GM21723 (cell line): ENCODE measurements around the gene PTPRH.
A peak's percentile ranks its signal among the peaks of the same experiment; 100 is the strongest.
"Not testable (repeated sequence)": the region's sequence is repeated elsewhere in the genome, so short reads cannot be mapped to it uniquely, and the experiment has no call there.

Source experiments
- ATAC-seq: cut with Tn5 transposase; IDR thresholded peaks from one replicate; pipeline ENCODE4 v1.9.1; 2021; ENCODE audit warnings: mild to moderate bottlenecking, moderate library complexity; ENCODE audit not compliant: unreplicated experiment

Gene PTPRH

DNA sequence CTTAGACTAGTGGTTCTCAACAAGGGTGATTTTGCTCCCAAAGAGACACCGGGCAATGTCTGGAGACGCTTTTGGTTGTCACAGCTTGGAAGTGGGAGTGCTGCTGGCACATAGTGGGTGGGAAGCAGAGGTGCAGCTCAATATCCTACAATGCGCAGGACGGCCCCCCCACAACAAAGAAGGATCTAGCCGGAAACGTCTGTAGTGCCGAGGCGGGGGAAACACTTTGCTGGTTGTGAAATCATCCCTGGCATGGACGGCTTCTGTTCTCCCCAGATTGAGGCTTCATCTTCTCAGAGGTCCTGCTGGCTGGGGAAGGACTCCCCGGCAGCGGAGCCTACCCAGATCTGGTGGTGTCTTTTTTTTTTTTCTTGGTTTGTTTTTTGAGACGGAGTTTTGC is 15.8 kb downstream of the PTPRH start:
- ATAC-seq = no peak

DNA sequence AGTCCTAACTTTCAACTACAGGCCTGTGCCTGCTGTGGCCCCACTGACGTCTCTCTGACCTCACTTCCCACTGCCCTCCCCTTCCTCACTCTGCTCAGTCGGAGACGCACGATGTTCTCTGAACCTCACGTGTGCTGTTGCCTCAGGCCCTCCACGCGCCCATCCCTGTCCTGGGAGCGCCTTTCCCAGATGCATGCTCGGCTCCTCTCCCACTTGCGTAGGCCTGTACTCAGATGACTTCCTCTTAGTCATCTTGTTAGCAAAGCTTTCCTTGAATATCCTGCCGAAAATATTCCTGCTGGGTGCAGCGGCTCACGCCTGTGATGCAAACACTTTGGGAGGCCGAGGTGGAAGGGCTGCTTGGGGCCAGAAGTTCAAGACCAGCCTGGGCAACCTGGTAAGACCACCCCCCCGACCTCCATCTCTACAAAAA is 19.9 kb downstream of the PTPRH start:
- ATAC-seq = no peak

DNA sequence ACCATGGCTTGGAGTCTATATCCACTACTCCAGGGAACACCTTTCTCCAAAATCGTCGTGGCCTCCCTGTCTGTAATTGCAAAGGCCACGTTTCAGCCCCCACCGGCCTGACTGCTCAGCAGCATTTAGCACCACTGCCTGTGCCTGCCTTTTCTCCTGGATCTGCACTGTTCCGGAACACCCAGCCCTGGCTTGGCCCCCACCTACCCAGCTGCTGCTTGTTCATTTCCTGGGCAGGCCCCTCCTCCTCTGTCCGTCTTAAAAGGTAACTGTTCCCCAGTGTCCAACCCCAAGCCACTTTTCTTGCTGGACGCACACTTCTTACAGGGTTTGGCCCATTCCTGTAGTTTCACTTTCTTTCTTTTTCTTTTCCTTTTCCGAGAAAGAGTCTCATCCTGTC is 20.7 kb downstream of the PTPRH start:
- no peak for ATAC-seq

DNA sequence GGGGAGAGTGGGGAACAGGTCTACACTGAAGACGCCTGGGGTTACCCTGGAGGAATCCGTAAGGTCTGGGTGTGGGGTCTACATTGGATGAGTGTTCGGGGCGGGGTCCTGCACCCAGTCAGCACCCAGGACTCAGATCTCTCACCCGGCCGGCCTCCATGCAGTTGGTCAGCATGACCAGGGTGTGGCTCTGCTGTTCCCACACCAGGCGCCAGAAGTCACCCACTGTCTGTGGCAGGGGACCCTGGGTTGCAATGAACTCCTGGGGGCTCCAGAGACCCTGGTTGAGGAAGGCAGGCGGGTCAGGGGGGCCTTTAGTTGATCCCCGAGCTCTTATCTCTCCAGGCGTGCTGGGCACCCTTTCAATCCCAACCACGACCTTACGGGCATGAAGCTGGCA is 23.2 kb downstream of the PTPRH start:
- ATAC-seq = no peak

DNA sequence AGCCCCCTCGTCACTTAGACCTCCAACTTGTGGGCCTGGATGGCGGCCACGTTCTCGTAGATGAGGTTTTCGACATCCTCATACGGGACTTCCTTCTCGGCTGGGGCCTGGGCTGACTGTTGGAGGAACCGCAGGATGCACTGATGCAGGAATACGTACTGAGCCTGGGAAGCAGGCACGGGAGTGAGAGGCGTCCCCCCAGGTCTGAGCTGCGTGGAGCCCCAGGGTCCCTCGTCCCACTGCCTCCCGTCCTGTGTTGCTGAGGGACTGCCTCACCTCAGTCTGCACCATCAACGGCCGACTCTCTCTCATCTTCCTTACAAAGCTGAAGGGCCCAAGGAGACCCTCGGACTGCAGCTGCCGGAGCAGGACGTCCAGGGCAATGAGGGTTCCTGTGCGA is 27.6 kb downstream of the PTPRH start:
- no peak for ATAC-seq

DNA sequence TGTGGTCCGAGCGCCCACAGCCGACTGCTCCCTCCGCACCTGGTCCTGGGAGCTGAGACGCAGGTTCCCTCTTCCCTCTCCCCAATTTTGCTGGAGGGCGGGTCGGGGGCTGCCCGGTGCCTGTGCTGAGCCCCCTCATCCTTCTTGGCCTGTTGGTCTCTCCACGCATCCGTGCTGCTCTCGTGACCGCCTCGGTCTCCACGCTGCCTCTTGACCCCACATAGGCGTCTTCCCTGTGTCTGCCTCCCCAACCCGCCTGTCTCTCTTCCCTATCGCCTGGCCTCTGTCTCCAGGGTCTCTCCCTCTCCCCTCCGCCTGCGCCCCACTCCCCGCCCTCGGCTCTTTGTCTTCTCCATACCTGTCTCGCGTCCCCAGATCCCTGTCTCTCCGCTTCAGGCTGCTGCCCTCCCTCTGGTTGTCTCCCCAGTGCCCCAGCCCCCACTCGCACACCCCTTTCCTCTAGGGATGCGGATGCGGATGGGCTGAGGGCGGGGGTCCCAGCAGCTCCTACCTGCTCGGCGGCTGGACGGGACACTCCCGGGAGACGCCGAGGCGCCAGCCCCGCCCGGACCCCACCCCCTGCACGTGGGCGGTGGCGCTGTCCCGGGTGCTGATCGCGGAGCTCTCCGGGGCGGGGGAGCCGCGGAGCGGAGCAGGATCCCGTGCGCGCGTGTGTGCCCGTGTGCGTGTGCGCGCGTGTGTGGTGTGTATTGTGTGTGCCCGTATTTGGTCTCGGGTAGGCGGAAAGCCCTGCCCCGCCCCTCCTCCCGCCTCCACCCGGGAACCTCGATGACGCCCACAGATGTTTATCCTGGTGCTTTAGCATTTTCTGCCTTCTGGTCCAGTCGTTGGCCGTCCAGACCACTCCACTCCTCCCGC is 29.5 kb downstream of the PTPRH start, which contains the start of gene SYT5:
Gene SYT5 (minus strand): TSS at position 684 of the 879 bp plus-strand sequence. CDS start 1,248 bp downstream, outside the sequence.
- ATAC-seq = peak; percentile 27

DNA sequence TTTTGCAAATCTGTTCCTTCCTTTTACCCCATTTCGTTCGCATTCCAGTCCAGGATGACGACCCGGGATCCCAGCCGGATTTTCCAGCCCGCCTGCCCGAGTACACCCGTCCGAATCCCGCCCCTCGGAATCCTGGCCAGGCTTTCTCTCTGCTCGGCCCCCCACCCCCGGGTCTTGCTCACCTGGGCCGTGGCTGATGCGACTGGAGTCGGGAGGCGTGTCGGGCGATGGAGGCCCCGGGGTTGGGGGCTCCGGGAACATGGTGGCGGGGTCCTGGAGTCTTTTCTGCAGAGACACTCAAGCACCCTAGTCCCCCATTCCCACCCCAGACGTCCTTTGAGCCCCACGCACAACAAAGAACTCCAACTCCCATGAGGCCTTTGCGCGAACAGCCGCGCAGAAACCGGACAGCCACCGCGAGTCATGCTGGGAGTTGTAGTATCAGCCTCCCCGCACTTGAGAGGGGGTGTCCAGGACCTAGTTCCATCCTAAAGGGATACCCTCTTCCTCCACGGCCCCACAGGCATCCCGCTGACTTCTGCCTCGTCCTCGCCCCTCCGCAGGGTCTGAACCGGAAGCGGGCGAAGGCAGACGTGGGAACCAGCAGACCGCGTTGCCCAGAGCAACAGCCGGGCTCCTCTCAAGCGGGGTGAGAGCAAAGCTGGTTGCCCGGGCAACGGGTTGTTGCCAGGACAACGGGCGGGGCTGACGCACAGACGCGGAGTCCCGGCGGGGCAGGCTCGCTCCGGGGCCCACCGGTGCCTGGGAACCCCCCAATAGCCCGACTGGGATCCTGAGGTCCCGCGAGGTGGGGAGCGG is 30.3 kb downstream of the PTPRH start:
- ATAC-seq = peak; percentile 71

DNA sequence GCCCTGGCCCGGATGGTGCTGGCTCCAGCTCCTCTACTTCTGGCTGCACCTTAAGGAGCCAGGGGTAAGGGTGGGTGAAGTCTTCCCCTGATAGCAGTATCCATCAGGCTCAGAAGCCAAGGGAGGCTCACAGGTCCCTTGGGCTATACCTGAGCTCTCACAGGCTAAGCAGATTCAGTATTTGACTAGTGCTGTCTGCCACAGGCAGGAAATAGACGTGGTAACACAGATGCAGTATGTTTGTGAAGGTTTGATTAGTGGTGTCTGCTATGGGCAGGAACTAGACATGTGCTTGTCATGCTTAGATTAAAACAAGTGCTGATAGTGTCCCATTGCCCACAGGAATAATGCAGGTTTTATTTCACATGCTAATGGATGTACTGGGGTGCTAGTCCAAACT is 33.2 kb downstream of the PTPRH start:
- ATAC-seq = no peak

DNA sequence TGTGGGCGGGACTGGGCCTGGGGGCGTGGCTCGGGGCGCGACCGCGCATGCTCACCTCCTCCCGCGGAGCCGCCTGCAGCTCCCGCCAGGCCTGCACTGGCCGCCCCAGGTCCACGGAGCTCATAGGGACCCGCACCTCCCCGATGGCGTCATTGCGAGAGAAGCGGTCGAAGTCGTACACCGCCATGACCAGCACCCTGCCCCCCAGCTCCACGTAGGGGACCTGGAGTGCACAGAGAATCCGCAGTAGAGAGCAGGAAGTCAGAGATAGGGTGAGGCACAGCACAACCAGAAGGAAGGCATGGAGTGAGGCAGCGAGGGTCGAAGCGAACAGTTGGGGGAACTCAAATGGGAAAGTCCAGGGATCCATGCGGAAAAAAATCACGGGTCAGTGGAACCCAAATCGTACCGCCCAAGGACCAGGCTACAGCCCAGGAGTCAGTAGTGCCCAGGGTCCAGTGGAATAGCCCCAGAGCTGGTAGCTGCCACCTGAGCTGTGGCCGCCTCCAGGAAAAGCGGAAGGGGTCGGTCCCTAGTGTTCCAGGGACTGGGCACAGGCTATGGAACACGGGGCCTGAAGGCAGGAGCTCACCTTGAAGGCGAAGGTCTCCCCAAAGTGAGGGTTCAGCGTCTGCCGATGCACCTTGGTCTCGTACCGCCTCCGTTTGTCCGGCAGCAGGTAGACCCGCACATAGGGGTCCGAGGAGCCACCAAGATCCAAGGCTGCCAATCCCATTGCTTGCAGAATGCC is 34.0 kb downstream of the PTPRH start:
- ATAC-seq = no peak

DNA sequence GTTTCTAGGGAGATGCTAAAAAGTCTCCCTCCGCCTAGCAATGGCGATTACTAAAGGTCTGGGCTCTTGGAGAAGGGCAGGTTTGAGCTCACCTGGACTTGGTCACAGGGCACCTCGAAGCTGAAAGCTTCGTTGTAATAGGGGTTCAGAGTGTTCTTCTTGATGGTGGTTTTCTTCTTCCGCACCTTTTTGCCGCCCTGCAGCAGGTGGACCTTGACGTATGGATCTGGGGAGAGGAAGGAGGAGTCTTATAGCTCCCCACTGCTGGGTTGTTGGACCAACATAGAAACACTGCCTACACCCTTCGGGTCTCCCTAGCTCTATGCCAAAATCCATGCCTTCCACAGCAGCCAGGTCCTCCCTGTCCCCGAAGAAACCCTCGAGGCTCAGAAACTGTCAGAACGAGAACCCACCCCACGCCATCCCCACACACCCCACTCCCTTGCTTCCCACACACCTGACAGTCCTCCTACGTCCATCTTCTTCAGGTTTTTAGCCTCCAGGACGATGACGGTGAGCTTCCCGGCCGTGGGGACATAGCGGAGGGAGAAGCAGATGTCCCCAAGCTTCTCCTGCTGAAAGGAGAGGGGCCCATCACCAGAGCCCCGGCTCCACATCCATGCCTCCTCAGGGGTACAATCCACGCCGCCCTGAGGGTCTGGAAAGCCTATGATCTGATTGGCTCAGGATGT is 34.7 kb downstream of the PTPRH start:
- ATAC-seq = no peak

DNA sequence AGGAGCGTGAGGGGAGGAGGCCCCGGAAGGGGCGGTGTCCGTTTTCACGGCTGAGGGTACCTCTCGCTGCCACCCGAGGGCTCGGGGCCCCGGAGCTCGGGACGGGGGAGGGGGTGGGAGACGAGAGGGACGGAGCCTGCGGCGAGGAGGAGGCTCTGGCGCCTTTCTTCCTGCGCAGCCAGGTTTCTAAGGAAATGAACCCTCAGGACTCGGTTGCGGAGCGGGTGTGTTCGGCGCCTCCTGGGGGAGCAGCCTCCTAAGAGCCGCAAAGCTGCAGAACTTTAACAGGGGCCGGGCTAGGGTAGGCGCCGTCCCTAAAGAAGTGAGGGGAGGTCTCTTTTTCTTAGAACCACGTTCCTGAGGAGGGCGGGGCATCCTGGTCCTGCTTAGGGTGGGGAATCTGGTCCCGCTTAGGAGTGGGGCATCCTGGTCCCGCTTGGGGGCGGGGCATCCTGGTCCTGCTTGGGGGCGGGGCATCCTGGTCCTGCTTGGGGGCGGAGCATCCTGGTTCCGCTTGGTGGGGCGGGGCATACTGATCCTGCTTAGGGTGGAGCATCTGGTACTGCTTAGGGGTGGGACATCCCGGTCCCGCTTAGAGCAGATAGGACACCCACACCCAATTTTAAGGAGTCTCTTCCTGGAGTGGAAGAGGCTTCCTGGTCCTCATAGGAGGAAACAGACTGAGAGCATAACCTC is 35.4 kb downstream of the PTPRH start:
- ATAC-seq = no peak

DNA sequence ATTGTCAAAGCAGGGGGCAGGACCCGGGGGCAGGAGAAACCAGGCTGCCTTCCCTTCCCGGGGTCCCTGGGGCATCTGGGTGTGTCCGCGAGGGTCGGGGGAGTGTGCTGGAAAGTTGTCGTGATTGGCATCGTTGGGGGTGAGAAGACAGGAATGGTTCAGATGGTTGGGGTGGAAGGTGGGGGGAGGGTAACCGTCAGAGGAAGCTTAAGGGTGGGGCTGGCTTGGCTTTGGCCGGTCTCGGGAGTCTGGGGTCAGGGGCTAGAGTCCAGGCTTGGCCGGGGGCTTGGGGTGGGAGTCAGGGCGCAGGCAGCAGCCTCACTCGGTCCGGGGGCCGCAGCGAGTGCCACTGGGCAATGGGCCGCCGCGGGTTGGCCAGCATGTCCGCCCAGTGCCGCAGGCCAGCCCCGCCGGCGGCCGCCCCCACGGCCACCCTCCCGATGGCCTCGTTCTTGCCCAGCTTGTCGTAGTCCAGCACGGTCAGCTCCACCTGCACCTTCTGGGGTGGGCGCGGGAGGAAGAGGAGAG is 36.1 kb downstream of the PTPRH start:
- ATAC-seq = no peak

DNA sequence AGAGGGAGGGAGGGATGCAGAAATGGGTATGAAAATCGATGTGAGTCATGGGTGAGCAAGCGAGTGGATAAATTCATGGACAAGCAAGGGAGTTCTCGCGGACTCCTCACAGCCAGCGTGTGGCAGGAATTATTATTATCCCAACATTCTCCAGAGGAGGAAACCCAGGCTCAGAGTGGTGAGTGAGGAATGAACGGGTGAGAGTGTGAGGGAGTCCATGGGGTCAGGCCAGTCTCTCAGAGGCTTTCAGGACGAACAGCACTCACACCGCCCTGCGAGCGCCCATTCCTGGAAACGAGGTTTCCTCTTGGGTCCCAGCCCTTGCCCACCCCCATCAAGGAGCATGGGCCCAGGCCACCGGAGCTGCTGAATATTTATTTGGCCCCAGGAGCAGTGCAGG is 36.6 kb downstream of the PTPRH start:
- ATAC-seq = no peak

DNA sequence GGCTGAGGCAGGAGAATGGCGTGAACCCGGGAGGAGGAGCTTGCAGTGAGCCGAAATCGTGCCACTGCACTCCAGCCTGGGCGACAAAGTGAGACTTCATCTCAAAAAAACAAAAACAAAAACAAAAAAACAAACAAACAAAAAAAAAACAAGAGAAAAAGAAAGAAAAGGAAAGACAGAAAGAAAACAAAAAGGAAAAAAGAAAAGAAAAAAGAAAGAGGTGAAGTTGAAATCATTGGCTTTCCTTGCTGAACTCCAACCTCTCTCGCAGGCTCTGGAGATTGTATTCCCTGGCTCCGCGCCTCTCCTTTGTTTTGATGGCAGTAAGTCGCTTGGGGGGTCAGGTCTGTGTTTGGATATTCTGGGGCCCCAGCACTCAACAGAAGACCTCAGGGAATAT is 37.0 kb downstream of the PTPRH start:
- not testable (repeated sequence) for ATAC-seq

DNA sequence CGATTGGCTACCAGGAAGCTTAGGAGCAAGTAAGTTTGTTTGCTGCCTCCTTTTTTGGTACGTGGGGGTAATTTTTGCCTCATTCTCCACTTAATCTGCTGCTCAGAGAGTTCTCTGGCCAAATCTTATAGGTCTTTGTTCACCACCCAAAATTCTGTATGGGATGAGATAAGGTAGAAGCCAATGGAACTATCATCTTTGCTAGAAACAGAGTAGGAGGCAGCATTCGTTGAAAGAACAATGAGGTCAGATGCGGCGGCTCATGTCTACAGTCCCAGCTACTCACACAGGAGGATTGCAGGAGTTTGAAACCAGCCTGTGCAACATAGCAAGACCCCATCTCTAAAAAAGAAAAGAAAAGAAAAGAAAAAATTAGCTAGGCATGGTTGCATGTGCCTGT is 37.9 kb downstream of the PTPRH start:
- no peak for ATAC-seq

DNA sequence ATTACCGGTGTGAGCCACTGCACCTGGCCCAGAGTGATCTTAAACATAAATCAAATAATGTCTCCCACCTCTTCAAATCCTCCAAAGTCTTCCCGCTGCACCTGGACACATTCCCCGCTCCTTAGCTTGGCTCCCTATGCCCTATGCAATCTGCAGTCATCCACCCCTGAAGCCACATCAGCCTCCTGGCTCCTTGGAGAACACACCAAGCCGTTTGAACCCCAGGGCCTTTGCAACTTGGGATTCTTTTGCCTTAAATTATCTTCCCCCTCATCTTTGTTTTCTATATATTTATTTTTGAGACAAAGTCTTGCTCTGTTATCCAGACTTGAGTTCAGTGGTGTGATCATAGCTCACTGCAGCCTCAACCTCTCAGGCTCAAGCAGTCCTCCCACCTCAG is 40.2 kb downstream of the PTPRH start:
- no peak for ATAC-seq

DNA sequence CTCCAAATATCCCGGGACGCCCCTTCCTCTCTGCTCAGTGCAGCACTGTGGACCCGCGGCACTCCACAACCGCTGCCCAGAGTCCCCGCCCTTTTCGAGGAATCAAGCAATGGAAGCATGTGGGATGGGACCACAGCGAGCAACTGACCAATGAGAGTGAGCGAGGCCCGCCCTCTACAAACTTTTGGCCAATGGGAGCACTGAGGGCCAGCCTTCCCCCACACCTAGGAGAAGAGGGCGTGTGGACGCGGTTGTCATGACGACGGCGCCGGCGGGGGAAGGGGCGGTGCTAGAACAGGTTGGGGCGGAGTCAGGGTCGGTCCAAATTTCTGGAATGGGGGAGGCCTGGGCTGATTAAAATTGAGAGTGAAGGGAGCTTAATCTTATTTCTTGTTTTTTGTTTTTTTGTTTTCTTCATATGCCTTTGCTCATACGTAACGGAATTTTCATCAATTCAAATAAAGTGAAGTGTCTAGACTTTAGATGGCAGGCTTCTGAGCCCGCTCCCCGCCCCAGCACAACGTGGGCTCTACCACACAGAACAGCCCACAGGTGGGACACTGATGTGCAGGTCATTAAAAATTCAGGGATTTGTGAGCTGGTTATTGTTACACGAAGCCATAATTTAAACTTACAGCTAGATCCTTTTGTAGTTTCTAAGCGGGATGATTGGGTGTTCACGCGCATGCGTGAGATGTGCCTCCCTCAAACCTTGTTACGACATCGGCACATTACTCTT is 42.6 kb downstream of the PTPRH start, which contains the start of gene DNAAF3:
Gene DNAAF3 (minus strand): TSS at position 84 of the 739 bp plus-strand sequence. CDS start 200 bp downstream, outside the sequence.
- ATAC-seq = peak; percentile 82

DNA sequence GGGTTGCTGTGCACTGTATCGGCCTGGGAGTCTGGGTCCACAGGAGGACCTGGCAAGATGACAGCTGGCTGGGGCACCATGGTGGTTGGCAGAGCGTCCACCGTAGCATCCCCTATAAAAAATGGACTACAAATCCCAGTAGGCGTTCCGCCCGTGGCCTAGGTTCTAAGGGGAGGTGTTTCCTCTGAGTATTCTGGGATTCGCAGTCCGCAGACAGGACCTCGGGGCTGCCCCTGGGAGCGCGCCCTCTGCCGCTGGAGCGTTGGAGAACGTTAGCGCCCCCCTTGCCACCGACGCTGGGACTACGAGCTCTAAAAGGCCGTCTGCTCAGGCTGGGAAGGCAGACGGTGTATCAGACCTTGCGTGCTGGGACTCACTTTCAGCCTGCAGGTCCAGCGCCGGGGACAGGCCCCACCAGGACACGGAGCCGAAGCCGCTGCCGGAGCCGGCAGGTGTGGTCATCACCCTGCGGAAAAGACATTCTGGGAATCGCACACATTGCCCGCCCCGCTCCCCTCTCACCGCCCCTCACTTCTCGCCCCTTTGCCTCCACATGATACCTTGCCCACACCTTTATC is 43.3 kb downstream of the PTPRH start:
- ATAC-seq = no peak
